H9 (cell line): Measurements from ENCODE around the gene LHFPL6. TPM values are rescaled to one million over a fixed set of nuclear protein-coding genes. Genes with fewer than 3 reads are reported as not detected.

Experiments
- DNase-seq: peaks from one replicate; pipeline ENCODE4 v3.0.0-alpha.2; 2017
- H2AFZ ChIP-seq: one replicate; pipeline ENCODE4 v1.6.1; 2013; ENCODE audit warnings: mild to moderate bottlenecking, low read length, control low read depth, moderate library complexity
- H2AK5ac ChIP-seq: 2 replicates; pipeline ENCODE4 v1.6.1; 2013; ENCODE audit warnings: low read length, control low read depth, mixed read lengths; ENCODE audit not compliant: insufficient read length
- H2BK120ac ChIP-seq: one replicate; pipeline ENCODE4 v1.6.1; 2013; ENCODE audit warnings: low read depth, mild to moderate bottlenecking, low read length, control low read depth, inconsistent platforms; ENCODE audit not compliant: poor library complexity, severe bottlenecking
- H2BK12ac ChIP-seq: 2 replicates; pipeline ENCODE4 v1.6.1; 2013; ENCODE audit warnings: low read length, control low read depth, mixed read lengths, low read depth; ENCODE audit not compliant: insufficient read length
- H2BK15ac ChIP-seq: 2 replicates; pipeline ENCODE4 v1.6.1; 2013; ENCODE audit warnings: low read depth, low read length, control low read depth
- H2BK20ac ChIP-seq: one replicate; pipeline ENCODE4 v1.6.1; 2013; ENCODE audit warnings: low read depth, mild to moderate bottlenecking, low read length, control low read depth, inconsistent platforms; ENCODE audit not compliant: poor library complexity, severe bottlenecking
- H2BK5ac ChIP-seq: 2 replicates; pipeline ENCODE4 v1.6.1; 2013; ENCODE audit warnings: low read length, control low read depth, mixed read lengths; ENCODE audit not compliant: insufficient read length
- H3K14ac ChIP-seq: 2 replicates; pipeline ENCODE4 v1.6.1; 2013; ENCODE audit warnings: low read length, control low read depth; ENCODE audit not compliant: insufficient read depth
- H3K18ac ChIP-seq: 2 replicates; pipeline ENCODE4 v1.6.1; 2013; ENCODE audit warnings: low read depth, mild to moderate bottlenecking, mixed read lengths, low read length, control low read depth; ENCODE audit not compliant: insufficient read length
- H3K23ac ChIP-seq: 2 replicates; pipeline ENCODE4 v1.6.1; 2013; ENCODE audit warnings: low read length, control low read depth, mixed read lengths, low read depth; ENCODE audit not compliant: insufficient read length
- H3K23me2 ChIP-seq: 2 replicates; pipeline ENCODE4 v1.6.1; 2013; ENCODE audit warnings: low read depth, mild to moderate bottlenecking, mixed read lengths, low read length, control low read depth; ENCODE audit not compliant: insufficient read length, poor library complexity, severe bottlenecking
- H3K27ac ChIP-seq: 2 replicates; pipeline ENCODE4 v1.5.1; 2013; ENCODE audit warnings: low read length, control low read depth, mixed read lengths, low read depth; ENCODE audit not compliant: insufficient read length
- H3K27me3 ChIP-seq: 2 replicates; pipeline ENCODE4 v1.6.1; 2013; ENCODE audit warnings: low read length, control low read depth, inconsistent platforms; ENCODE audit not compliant: insufficient read depth
- H3K4ac ChIP-seq: 2 replicates; pipeline ENCODE4 v1.6.1; 2013; ENCODE audit warnings: low read depth, mild to moderate bottlenecking, control low read depth, inconsistent platforms, low read length, moderate library complexity
- H3K4me1 ChIP-seq: 2 replicates; pipeline ENCODE4 v1.6.1; 2013; ENCODE audit warnings: low read length, control low read depth, inconsistent platforms; ENCODE audit not compliant: insufficient read depth
- H3K4me2 ChIP-seq: 2 replicates; pipeline ENCODE4 v1.6.1; 2013; ENCODE audit warnings: low read length, control low read depth, mixed read lengths; ENCODE audit not compliant: insufficient read length, insufficient read depth
- H3K56ac ChIP-seq: 2 replicates; pipeline ENCODE4 v1.6.1; 2013; ENCODE audit warnings: low read depth, mild to moderate bottlenecking, mixed read lengths, low read length, control low read depth; ENCODE audit not compliant: insufficient read length
- H3K79me1 ChIP-seq: 2 replicates; pipeline ENCODE4 v1.6.1; 2013; ENCODE audit warnings: low read depth, mild to moderate bottlenecking, moderate library complexity, low read length, control low read depth, inconsistent platforms; ENCODE audit not compliant: insufficient read depth, poor library complexity, severe bottlenecking
- H3K79me2 ChIP-seq: 2 replicates; pipeline ENCODE4 v1.6.1; 2013; ENCODE audit warnings: low read length, control low read depth, inconsistent platforms; ENCODE audit not compliant: insufficient read depth
- H3K9ac ChIP-seq: 2 replicates; pipeline ENCODE4 v1.6.1; 2013; ENCODE audit warnings: low read length, control low read depth, mixed read lengths; ENCODE audit not compliant: insufficient read length; ENCODE audit errors: extremely low read depth
- H3K9me3 ChIP-seq: one replicate; pipeline ENCODE4 v1.6.1; 2013; ENCODE audit warnings: low read depth, low read length, inconsistent platforms; ENCODE audit not compliant: control insufficient read depth
- H3T11ph ChIP-seq: one replicate; pipeline ENCODE4 v1.6.1; 2013; ENCODE audit warnings: mild to moderate bottlenecking, low read length, control low read depth, inconsistent platforms
- H4K20me1 ChIP-seq: one replicate; pipeline ENCODE4 v1.6.1; 2013; ENCODE audit not compliant: control insufficient read depth, insufficient read length, insufficient read depth
- H4K5ac ChIP-seq: 2 replicates; pipeline ENCODE4 v1.6.1; 2013; ENCODE audit warnings: low read depth, mild to moderate bottlenecking, mixed read lengths, low read length, control low read depth; ENCODE audit not compliant: insufficient read length
- H4K8ac ChIP-seq: replicated peaks from 2 replicates; pipeline ENCODE4 v1.6.1; 2013; ENCODE audit warnings: low read length, control low read depth, mixed read lengths, low read depth; ENCODE audit not compliant: insufficient read length
- H4K91ac ChIP-seq: 2 replicates; pipeline ENCODE4 v1.6.1; 2013; ENCODE audit warnings: low read depth, mild to moderate bottlenecking, moderate library complexity, mixed read lengths, low read length, control low read depth; ENCODE audit not compliant: insufficient read length
- H3K27ac Mint-ChIP-seq, 3 experiments: 2 replicates in 2 of 3; 3 replicates in 1 of 3; pipeline ENCODE4 v1.8.0; 2020 to 2021; ENCODE audit warnings: mixed read lengths in 3 of 3, mild to moderate bottlenecking in 1 of 3, moderate library complexity in 1 of 3
- H3K27me3 Mint-ChIP-seq: 2 replicates; pipeline ENCODE4 v1.8.0; 2021; ENCODE audit warnings: low read depth, mild to moderate bottlenecking, moderate library complexity, mixed read lengths
- H3K36me3 Mint-ChIP-seq, 3 experiments: 2 replicates in 2 of 3; 3 replicates in 1 of 3; pipeline ENCODE4 v1.8.0; 2020 to 2021; ENCODE audit warnings: low read depth in 3 of 3, mixed read lengths in 3 of 3; ENCODE audit not compliant: insufficient read depth in 1 of 3
- H3K4me1 Mint-ChIP-seq, 2 experiments: 2 replicates each; pipeline ENCODE4 v1.8.0; 2020; ENCODE audit warnings: mixed read lengths in 2 of 2
- H3K4me3 Mint-ChIP-seq, 2 experiments: 2 replicates in 1 of 2; 3 replicates in 1 of 2; pipeline ENCODE4 v1.8.0; 2020 to 2021; ENCODE audit warnings: mild to moderate bottlenecking in 2 of 2, mixed read lengths in 2 of 2, moderate library complexity in 1 of 2
- H3K9me3 Mint-ChIP-seq, 2 experiments: 2 replicates in 1 of 2; 3 replicates in 1 of 2; pipeline ENCODE4 v1.8.0; 2020; ENCODE audit warnings: mild to moderate bottlenecking in 2 of 2, mixed read lengths in 2 of 2, moderate library complexity in 1 of 2
- WGBS: extraction: QIAGEN DNeasy Blood & Tissue Kit; methylation state at CpG from one replicate; pipeline ENCODE4 v1.1.7; 2013; ENCODE audit warnings: missing lambda C conversion rate, low lambda C conversion rate, mixed read lengths; ENCODE audit not compliant: insufficient read length; ENCODE audit errors: extremely low coverage; 5-methylcytosine and 5-hydroxymethylcytosine counted together
- total RNA-seq: library from RNA; stranded (reverse); gene quantifications from 2 replicates; pipeline ENCODE4 v1.2.1, GENCODE V29; 2021
- TF ChIP-seq, protein P1 (sequence below): fragments of 200-600 bp; sonication (generic); conservative IDR thresholded peaks from 3 replicates; pipeline ENCODE4 v1.8.0; 2021; ENCODE audit warnings: antibody characterized with exemption, mild to moderate bottlenecking

LHFPL6 gene
- total RNA-seq, 1 experiment from 2014 or later: 3.5 TPM

DNA sequence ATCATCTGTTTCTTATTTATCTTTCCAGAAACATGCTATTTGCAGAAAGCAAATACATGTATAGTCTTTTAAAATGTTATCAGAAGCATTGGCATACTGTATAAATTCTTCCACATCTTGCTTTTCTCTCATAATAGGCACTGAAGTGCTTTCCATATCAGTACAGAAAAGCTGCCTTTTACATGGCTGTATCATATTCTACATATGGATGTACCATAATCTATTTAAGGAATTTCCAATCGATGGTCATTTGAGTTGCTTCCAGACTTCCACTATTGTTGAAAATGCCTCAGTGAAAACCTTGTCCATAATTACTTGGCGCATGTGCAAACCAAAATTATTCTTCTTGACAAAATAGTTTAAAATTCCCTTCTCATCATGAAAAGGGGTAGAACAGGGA is 272.5 kb downstream of the LHFPL6 start:
- Histone ChIP-seq H2AFZ (no peak overlapping the region), H3K9ac (no peak overlapping the region), H4K5ac (no peak overlapping the region), H3K23ac (no peak overlapping the region), H3K4ac (no peak overlapping the region), H4K20me1 (no peaks in the 10 kb centered on the region), H3K79me1 (no peaks in the 10 kb centered on the region), H3K23me2 (no peaks in the 10 kb centered on the region), H2BK20ac (no peak overlapping the region), H3K79me2 (no peaks in the 10 kb centered on the region), H3K18ac (no peak overlapping the region), H3K56ac (no peak overlapping the region), H2AK5ac (no peak overlapping the region), H2BK120ac (no peak overlapping the region), H4K8ac (no peak overlapping the region), H3K27ac (no peak overlapping the region), H3K14ac (no peak overlapping the region), H3K9me3 (no peaks in the 10 kb centered on the region), H3T11ph (no peak overlapping the region), H2BK5ac (no peak overlapping the region), H3K4me2 (no peak overlapping the region), H4K91ac (no peak overlapping the region), H2BK15ac (no peak overlapping the region), H2BK12ac (no peak overlapping the region), H3K27me3 (no peaks in the 10 kb centered on the region), H3K4me1 (peaks cover 12% of the 10 kb centered on the region; the same call in 1 of the 2 replicates)
- peaks cover 25 to 34% of the 10 kb centered on the region in 2 experiments for H3K9me3 Mint-ChIP-seq
- peaks cover 23 to 41% of the 10 kb centered on the region in 2 experiments for H3K4me1 Mint-ChIP-seq
- TF ChIP-seq, protein P1, sequence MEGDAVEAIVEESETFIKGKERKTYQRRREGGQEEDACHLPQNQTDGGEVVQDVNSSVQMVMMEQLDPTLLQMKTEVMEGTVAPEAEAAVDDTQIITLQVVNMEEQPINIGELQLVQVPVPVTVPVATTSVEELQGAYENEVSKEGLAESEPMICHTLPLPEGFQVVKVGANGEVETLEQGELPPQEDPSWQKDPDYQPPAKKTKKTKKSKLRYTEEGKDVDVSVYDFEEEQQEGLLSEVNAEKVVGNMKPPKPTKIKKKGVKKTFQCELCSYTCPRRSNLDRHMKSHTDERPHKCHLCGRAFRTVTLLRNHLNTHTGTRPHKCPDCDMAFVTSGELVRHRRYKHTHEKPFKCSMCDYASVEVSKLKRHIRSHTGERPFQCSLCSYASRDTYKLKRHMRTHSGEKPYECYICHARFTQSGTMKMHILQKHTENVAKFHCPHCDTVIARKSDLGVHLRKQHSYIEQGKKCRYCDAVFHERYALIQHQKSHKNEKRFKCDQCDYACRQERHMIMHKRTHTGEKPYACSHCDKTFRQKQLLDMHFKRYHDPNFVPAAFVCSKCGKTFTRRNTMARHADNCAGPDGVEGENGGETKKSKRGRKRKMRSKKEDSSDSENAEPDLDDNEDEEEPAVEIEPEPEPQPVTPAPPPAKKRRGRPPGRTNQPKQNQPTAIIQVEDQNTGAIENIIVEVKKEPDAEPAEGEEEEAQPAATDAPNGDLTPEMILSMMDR: no peak
- peaks cover 7 to 34% (median 16%) of the 10 kb centered on the region in 3 experiments for H3K36me3 Mint-ChIP-seq
- H3K27ac Mint-ChIP-seq: no peak overlapping the region
- no peak overlapping the region for H3K4me3 Mint-ChIP-seq
- H3K27me3 Mint-ChIP-seq: peaks cover 16% of the 10 kb centered on the region
- DNase-seq: no peak
- WGBS: no CpG with 5 or more reads among the region's 2 CpGs
